ENCODE results near the gene KRTAP12-3.
"Not testable (repeated sequence)": the region's sequence is repeated elsewhere in the genome, so short reads cannot be mapped to it uniquely, and the experiment has no call there.

The KRTAP12-3 gene

DNA sequence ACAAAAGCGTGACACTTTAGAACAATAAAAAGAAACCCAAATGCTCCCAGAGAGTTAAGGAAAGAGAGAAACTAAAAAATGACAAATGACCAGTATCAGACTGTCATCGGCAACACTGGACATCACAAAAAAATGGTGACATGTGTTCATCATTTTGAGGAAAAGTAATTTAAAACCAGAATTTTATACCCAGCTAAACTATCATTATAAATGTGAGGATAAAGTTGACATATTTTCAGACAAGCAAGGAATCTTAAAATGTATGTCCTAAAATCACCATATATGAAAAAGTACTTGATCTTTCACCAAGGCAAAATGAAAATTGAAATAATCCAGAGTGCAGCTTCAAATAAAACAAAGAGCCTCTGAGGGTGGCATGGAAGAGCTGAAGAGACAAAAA lies 12.9 kb upstream of the KRTAP12-3 start:
- ChIA-PET POLR2A (ENCODE audit: low non-redundant PET) (no interaction called here), CTCF (no interaction called here)
- H3K27ac ChIP-seq, result no peak overlapping the region
- TF ChIP-seq, protein P1, sequence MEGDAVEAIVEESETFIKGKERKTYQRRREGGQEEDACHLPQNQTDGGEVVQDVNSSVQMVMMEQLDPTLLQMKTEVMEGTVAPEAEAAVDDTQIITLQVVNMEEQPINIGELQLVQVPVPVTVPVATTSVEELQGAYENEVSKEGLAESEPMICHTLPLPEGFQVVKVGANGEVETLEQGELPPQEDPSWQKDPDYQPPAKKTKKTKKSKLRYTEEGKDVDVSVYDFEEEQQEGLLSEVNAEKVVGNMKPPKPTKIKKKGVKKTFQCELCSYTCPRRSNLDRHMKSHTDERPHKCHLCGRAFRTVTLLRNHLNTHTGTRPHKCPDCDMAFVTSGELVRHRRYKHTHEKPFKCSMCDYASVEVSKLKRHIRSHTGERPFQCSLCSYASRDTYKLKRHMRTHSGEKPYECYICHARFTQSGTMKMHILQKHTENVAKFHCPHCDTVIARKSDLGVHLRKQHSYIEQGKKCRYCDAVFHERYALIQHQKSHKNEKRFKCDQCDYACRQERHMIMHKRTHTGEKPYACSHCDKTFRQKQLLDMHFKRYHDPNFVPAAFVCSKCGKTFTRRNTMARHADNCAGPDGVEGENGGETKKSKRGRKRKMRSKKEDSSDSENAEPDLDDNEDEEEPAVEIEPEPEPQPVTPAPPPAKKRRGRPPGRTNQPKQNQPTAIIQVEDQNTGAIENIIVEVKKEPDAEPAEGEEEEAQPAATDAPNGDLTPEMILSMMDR (conservative IDR thresholded peaks at IDR 0.05; ENCODE audit: low read depth), result no peak
- DNase-seq (ENCODE audit: low spot score), result no peak

DNA sequence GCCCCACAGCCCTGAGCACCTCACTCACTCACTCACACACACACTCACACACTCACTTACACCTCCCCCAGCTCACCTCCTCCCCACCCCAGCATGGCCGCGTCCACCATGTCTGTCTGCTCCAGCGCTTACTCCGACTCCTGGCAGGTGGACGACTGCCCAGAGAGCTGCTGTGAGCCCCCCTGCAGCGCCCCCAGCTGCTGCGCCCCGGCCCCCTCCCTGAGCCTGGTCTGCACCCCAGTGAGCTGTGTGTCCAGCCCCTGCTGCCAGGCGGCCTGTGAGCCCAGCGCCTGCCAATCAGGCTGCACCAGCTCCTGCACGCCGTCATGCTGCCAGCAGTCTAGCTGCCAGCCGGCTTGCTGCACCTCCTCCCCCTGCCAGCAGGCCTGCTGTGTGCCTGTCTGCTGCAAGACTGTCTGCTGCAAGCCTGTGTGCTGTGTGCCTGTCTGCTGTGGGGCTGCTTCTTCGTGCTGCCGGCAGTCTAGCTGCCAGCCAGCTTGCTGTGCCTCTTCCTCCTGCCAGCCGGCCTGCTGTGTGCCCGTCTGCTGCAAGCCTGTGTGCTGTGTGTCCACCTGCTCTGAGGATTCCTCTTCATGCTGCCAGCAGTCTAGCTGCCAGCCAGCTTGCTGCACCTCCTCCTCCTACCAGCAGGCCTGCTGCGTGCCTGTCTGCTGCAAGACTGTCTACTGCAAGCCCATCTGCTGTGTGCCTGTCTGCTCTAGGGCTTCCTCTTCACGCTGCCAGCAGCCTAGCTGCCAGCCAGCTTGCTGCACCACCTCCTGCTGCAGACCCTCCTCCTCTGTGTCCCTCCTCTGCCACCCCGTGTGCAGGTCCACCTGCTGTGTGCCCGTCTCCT lies 11.1 kb upstream of the KRTAP12-3 start, which contains the start of gene KRTAP10-11:
KRTAP10-11 (plus strand) TSS at position 49 of the 856 bp plus-strand sequence; CDS start at position 94, 45 bp downstream.
- not testable (repeated sequence) for H3K27ac ChIP-seq; DNase-seq (ENCODE audit: low spot score)
- ChIA-PET POLR2A (ENCODE audit: low non-redundant PET) (interaction anchor here (0.7 kb wide), 1 partner anchor 271 kb away, joined by 3 read pairs; no protein-coding TSS in a partner anchor), CTCF (interaction anchor here (0.6 to 1.4 kb wide), 3 partner anchors 72 to 315 kb away, joined by 3 to 7 read pairs (median 3); no protein-coding TSS in a partner anchor)

GRCh38 chr21:44647222-44647552 lies 10.5 kb upstream of the KRTAP12-3 start:
- ChIA-PET POLR2A (ENCODE audit: low non-redundant PET) (no interaction called here), CTCF (interaction anchor here (0.6 to 1.4 kb wide), 3 partner anchors 13 to 136 kb away, joined by 3 to 7 read pairs (median 3); no protein-coding TSS in a partner anchor)

GRCh38 chr21:44648557-44649311 lies 9.0 kb upstream of the KRTAP12-3 start:
- ChIA-PET CTCF (no interaction called here), POLR2A (ENCODE audit: low non-redundant PET) (no interaction called here)
- no peak overlapping the region for H3K27ac ChIP-seq
- TF ChIP-seq, protein P1 (conservative IDR thresholded peaks at IDR 0.05; ENCODE audit: low read depth), result no peak
- no peak for DNase-seq (ENCODE audit: low spot score)

More at GRCh38 chr21:44647222-44647552, 10.5 kb upstream of the KRTAP12-3 start:
- TF ChIP-seq, protein P1 (conservative IDR thresholded peaks at IDR 0.05; ENCODE audit: low read depth), result no peak
- H3K27ac ChIP-seq, result no peak overlapping the region
- no peak for DNase-seq (ENCODE audit: low spot score)

DNA sequence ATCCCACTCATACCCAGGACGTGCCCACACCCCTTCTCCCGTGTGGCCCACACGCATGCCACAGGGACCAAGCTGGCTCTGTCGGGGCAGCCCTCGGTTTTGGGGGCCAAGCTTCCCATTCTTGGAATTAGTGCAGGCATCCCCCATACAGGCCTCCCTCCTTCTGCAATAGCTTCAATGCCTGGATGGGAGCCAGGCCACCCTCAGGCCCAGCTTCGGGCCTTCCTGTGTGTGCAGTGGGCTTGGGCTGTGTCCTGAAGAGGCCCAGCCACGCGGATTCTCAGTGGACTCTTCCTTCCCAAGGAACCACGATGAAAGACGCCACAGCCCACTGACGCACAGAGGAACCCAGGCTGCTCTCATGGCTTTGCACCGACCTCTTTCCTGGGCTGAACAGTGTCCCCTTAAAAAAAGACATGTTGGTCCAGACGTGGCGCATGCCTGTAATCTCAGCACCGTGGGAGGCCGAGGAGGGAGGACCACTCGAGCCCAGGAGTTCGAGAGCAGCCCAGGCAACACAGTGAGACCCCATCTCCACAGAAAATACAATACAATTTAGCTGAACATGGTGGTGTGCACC lies 8.1 kb upstream of the KRTAP12-3 start:
- H3K27ac ChIP-seq, result no peak overlapping the region
- no peak for DNase-seq (ENCODE audit: low spot score)
- POLR2A ChIA-PET (ENCODE audit: low non-redundant PET), result no interaction called here
- CTCF ChIA-PET, result no interaction called here
- TF ChIP-seq, protein P1 (conservative IDR thresholded peaks at IDR 0.05; ENCODE audit: low read depth), result no peak

DNA sequence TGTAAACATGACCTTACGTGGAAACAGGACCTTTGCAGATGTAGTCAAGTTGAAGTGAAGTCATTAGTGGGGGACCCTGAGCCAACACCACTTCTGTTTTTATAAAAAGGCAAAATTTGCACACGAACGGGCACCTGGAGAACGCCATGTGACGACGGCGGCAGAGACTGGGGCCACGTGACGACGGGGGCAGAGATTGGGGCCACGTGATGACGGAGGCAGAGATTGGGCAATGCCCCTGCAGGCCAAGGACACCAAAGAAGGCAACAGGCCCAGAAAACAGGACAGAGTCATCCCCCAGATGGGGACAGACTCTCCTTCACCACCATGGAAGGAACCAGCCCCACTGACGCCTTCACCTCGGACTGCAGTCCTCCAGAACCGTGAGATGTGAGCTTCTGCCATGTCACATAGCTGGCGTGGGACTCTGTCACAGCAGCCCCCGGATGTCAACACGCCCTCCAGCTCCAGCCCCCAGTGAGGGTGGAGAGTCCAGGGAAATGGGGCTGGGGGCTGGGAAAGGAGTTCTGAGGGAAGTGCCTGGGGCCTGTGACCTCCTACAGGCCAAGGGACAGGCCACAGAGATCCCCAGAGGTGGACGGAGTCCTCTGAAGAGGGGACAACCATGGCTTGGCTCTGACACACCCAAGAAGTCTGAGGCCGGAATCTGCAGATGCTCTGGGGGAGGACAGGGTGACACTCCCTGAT lies 7.3 kb upstream of the KRTAP12-3 start:
- TF ChIP-seq, protein P1 (conservative IDR thresholded peaks at IDR 0.05; ENCODE audit: low read depth), result no peak
- POLR2A ChIA-PET (ENCODE audit: low non-redundant PET), result no interaction called here
- no peak for DNase-seq (ENCODE audit: low spot score)
- CTCF ChIA-PET, result no interaction called here
- no peak overlapping the region for H3K27ac ChIP-seq

Measured in RWPE1 (cell line).